Fibroblast of the conjunctiva (primary cell): Measurements from ENCODE around the gene SIAH1.
A peak's percentile ranks its signal among the peaks of the same experiment; 100 is the strongest.
"Not testable (repeated sequence)": the region's sequence is repeated elsewhere in the genome, so short reads cannot be mapped to it uniquely, and the experiment has no call there.

Experiments used
- DNase-seq: peaks from one replicate; pipeline ENCODE4 v3.0.0-alpha.2; 2010; ENCODE audit warnings: low read depth

Gene SIAH1

DNA sequence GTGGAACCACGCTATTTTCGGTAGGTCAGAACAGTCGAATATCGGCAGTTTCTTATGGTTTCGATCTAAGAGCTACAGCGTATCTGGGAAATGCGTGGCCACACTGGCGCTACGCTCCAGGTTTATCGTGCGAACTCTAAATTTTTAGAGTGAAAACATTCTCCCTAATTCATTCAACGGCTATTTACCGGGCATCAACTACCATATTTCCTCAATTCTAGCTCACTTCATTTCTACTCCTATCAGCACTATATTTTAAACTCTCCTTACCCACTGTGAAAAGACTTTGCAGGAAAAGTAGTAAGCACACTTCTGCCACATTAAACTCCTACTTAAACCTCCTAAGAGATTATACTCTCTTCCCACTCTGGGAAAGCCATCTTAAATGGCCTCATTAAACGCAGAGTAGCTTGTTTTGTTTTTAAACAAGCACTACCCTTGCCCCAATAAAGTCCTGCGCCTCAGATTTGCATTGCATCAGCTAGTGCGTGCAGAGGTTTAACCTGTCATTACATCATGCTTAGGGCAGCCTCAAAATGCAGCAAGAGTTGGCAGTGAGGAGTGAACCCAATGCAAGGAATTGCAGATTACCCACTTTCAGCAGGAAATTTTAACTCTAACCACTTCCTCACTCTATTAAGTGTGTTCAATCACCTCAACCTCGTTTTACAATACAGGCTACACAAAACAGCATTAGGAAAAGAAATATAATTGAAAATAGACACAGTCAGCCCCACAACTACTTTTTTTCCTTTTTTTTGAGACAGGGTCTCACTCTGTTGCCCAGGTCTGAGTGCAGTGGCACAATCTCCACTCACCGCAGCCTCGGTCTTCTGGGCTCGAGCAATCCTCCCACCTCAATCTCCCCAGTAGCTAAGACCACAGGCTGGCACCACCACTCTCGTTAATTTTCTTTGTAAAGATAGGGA, 18.8 kb downstream of the SIAH1 start:
- DNase-seq, result peak; percentile 96

DNA sequence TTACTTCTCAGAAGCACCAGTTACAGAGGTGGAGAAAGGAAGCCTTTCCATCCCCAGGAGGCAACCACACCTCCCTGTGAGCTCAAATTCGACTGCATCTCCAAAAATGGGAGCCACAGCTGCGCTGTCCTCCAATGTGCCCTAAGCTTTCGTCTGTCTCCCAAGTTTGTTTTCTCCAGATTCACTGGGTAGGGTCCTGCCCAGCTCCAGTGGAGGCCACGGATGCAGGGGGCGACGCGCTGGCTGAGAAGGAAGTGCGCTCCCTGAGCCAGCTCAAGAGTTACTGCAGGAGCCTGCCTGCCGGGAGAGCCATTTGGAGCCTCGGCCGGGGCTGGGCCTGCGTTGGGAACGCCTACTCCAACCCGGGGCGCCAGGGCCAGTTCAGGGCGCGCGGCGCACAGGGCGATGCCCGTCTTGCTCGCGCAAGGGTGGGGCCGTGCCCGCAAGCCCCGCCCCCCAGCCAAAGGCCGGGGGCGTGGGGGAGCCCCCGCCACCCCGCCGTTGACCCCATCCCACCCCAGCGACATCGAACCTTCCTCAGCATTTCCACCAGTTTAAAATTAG, 19.5 kb downstream of the SIAH1 start:
- DNase-seq, result peak; percentile 86

DNA sequence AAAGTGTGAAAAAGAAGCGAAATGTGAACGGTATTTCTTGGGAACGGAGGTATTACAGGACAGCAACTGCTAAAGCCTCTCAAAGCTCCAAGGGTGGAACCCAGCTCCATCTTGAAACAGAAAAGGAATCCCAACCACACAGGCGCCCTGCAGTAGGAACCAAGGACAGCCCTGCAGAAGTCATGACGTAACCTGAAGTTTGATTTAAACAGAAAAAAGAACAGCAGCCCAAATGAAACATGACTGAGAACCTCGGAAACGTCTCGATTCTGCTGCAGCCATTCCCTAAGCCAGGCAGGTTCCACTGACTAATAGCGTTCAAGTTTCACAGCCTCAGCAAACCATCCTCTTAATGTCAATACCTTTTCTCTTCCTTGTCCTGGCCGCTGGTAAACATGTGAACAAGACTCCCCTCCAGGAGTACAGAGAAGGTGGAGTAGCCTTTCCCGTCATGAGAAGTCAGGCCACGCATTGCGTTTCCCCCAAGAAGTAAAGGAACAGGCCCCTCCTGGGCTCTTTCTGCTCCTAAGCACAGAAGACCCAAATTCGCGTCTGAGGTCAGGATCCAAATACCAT, 20.1 kb downstream of the SIAH1 start:
- no peak for DNase-seq

DNA sequence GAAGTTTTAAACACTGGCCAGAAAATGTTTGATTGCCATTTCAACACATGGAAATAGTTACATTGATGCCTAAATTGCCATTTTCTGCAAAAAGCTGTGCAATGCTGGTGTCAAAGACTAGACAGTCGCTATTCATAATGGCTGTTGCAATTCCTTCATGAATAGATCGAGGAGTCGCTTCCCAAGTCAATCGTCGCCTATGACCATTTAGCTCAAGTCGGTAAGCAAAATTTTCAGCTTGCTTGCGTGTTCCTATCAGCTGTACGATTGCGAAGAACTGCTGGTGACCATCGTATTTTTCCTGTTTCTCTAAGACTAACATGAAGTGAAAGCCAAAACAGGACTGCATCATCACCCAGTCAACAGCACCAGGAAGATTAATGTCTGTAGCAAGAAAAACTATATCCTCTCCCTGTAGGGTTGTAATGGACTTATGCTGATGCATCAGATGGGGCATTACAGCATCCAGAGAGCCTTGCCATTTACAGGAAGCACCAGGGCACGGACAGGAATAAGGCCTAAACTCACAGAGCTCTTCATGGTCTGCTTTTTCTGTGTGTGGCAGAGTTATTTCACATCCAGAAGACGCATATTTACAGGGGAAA, 23.6 kb downstream of the SIAH1 start:
- no peak for DNase-seq

DNA sequence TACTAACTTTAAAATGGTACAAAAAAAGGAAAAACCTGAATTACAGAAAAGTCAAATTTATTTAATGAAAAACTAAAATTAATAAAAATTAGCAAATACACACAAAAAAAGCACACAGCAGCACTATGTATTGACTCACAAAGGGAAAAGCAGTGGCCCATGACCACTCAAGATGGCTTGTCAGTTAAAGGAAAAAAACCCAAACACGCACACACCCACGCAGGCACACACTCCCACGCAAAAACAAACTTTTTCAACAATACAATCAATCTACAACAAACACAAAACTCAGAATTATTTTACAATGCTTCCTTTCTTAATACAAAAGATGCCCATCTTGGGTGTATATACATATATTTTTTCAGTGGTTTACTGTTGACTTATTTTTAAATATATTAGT, 24.2 kb downstream of the SIAH1 start:
- DNase-seq, result no peak

DNA sequence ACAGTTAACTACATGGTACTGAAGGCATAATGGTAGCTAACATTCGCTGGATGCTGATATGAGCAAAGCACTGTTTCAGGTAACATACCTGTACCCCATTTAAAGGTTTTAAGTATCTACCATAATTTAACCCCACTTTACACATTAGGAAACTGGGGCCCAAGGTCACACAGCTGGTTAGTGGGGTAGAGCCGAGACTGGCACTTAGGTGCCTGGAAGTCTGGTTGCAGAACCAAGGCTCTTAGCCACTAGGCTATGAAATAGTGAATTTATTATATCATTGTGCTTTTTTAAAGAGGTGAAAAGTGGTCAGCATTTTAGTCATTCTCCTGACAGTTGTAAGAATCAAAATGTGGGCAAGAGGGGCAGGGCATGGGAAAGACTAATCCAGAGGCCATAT, 25.2 kb downstream of the SIAH1 start:
- DNase-seq, result no peak

DNA sequence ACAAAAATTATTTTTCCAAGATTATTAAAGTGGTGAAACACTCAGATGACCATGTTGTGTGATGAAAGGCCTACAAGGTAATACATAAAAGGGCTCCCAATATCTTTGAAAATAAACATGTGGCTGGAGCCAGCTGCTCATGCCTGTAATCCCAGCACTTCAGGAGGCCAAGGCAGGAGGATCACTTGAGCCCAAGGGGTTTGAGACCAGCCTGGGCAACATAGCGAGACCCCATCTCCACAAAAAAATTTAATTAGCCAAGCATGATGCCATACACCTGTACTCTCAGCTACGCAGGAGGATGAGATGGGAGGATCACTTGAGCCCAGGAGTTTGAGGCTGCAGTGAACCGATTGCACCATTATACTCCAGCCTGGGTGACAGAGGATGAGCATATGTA, 26.8 kb downstream of the SIAH1 start:
- DNase-seq, result no peak

DNA sequence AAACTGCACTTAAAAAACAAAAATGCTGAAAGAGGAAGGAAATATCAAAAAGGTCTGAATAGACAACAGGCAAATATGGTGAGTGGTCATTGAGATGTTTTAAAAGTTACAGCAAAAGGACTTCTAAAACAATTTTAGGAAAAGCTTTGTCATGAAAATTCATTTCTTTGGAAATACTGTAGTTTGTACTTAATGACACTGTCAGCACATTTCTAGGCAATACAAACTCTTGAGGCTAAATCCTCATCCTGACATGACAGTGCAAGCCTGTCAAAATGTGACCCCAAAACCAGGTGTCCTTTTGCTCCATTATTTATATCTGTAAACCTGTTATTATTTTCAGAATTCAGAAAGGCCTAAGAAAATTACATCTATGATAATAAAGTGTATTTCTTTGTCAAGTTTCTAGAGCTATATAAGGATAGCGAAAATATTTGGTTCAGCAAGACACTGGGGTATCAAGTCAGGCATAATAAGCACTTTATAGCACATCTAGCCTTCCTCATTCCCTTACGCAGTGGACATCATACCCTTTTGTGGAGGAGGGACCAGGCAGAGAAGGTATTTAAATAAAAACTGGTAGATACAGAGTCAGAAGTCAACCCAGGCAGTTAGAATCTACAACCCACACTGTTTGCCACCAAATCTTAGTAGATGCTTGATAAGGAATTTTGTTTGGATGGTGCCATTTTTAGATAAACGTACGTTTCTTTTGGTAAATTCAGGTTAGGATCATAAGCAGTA, 28.4 kb downstream of the SIAH1 start:
- DNase-seq, result no peak

DNA sequence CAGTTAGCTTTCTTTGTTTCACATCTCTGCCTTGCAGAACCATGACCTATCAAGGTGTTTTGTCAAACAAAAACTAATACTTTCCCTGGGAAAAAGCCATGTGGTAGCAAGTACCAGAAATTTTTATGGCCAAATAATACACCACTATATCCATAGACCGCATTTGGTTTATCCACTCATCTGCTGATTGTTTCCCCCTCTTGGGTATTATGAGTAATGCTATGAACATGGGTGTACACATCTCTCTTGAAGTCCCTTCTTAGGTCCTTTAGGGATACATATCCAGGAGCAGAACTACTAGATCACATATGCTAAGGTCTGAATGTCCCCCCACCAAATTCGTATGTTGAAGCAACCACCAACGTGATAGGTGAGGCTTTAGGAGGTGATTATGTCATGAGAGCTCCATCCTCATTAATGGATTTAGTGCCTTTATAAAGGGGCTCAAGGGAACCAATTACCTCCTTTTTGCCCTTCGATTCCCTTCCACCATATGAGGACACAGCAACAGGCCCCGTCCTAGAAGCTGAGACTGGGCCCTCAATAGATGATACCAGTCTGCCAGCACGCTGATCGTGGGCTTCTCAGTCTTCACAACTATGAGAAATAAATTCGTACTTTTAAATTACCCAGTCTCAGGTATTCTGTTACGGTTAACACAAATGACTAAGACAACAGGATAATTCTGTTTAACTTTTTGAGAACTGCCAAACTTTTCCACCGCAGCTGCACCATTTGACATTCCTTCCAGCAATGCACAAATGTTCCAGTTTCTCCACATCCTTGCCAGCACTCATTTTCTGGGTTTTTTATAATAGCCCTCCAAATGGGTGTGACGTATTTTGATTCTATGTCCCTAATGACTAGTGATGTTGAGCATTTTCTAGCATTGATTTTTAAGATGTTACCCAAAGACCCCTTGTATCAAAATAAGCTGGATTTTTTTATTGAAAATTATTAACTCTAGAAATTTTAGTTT, 30.0 kb downstream of the SIAH1 start:
- no peak for DNase-seq

DNA sequence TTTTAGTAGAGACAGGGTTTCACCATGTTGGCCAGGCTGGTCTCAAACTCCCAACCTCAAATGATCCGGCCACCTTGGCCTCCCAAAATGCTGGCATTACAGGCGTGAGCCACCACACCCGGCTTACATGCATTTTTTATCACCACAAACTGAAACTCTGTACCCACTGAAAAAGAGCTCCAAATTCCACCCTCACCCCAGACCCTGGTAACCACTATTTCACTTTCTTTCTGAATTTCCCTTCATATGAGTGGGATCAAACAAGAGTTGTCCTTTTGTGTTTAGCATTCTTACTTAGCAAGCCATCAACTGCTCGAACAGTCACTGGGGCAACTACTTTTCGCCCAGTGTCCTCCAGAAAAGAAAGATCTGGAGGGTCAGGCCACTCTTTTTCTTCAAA, 30.8 kb downstream of the SIAH1 start:
- DNase-seq, result not testable (repeated sequence)

DNA sequence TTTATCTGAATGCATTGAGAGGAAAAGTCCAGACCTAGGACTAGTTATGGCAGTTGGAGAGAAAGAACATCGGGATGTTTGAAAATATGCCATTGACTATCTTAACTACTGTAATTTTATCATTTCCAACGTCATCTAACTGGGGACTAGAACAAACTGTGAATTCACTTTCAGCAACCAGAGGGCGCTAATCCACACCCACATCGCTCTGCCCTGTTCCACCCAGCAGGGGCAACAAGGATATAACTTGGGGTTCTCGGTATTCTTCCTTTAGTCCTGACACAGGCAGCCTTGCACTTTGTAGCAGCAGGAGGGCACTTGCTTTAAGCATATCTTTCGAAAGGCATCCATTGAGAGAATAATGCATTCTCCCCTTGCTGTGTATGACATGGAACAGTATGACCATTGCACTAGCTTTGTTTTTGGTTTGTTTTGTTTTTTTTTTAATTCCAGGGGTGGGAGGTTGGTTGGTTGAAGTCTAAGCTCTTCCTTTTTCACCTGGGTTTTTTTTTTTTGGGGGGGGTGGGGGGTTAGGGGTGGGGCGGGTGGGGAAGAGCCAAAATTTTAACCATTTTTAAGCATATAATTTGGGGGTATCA, 31.5 kb downstream of the SIAH1 start:
- peak; percentile 67 for DNase-seq

DNA sequence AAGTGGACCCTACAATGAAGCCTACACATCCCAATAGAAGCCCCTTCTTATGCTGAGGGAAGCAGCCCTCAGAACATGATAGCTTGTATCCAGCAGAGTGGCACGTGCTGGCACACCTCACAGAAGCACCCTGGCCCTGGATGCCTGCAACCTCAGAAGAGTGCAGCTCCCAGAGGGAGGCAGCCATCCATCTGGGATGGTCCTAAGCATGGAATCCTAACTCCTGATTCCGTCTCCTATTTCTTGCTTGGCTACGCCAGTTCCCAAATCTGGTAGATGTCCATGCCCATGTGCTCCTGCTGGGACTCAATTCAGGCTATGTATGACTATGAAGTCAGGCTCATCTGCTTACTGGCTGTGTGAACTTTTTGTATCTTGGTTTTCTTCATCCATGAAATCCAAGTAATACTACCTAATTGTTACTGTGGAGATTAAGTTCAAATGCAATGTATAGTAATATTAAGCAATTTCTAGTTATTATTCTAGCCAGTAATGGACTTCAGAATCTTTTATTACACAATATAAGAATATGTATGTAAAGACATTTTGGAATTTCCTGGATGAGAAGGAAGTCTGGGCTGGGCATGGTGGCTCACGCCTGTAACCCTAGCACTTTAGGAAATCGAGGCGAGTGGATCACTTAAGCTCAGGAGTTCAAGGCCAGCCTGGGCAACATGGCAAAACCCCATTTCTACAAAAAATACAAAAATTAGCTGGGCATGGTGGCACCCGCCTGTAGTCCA, 32.4 kb downstream of the SIAH1 start:
- DNase-seq, result no peak

DNA sequence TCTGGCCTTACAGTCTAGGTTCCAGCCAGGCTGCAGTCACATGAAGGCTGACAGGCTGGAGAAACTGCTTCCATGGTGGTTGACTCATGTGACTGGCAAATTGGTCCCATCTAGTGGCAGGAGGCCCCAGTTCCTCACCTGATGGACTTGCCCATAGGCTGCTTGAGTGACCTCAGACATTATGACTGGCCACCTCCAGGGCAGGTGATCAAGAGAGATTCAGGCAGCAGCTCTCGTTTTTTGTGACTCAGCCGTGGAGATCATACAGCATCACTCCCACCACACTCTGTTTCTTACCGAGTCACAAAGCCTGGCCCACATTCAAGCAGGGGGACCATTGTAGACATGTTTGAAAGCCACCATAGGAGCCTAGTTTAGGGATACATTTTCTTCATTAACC, 34.5 kb downstream of the SIAH1 start:
- DNase-seq, result no peak

DNA sequence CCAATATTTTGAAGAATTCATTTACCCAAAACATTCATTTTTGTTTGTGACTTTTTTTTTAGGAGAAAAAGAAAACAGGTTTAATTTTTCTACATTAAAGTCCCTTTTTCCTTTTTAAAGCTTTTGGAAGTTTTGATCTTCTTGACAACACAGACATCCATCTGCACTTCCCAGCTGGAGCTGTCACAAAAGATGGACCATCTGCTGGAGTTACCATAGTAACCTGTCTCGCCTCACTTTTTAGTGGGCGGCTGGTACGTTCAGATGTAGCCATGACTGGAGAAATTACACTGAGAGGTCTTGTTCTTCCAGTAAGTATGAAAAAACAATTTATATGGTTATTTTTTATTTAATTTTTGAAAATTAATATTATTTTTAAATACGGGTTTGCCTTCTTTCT, 37.2 kb downstream of the SIAH1 start:
- DNase-seq, result no peak

DNA sequence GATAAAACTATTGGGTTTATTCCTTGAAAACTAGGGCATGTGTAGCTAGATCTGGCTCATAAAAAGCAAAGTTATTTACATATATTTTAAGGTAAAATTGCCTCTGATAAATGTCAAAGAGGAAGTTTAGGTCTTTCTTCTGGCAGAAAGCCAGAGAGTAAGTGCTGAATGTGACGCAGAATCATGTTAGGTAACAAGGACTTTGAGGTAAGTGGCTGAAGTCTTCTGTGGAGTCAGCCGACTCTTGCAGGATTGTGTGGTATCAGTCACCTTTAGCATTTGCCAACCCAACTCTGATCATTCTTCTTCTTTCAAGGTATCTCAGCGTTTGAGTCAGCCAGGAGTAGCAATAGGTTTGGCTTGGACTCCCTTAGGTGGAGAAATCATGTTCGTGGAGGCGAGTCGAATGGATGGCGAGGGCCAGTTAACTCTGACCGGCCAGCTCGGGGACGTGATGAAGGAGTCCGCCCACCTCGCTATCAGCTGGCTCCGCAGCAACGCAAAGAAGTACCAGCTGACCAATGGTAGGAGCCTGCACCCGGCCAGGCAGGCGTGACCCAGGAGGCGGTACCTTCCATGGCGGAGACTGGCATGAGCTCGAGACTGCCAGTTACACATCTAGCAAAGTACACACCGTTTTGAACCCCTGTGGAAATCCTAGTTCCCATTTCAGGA, 37.9 kb downstream of the SIAH1 start:
- no peak for DNase-seq

DNA sequence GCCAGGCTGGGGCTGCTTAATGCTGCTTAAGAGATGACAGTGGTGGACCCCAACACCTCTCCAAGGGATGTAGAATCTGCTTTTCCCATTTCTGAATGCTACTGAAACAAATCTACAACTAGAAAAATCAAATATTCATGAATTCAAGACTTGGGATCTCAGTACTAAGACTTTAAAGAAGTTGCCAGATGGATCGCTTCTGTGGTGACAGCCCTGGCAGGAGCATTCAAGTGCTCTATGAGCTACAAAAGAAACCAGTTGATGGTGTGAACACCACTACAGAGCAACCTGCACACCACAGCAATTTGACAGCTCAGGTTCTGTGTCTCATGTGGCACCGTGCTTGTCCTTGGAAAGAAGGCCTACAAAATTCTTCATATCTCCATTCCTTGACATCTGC, 42.6 kb downstream of the SIAH1 start:
- DNase-seq, result no peak

DNA sequence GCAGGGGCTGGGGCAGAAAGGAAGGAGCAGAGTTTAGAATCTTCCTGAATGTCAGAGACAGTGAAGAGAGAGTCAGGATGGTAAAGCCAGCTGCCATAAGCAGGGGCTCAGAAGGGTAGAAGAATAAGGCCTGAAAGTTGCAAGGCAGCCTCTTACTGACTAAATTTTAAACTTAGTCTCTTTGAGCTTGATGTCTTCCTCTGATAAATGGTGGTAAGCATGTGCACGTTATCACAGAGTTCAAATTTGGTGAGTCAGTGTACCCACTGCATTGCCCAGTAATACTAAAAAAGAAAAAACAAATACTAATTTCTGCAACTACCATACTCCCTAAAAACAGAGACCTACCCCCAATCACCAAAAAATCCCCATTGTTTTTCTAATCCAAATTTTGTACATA, 45.2 kb downstream of the SIAH1 start:
- no peak for DNase-seq

DNA sequence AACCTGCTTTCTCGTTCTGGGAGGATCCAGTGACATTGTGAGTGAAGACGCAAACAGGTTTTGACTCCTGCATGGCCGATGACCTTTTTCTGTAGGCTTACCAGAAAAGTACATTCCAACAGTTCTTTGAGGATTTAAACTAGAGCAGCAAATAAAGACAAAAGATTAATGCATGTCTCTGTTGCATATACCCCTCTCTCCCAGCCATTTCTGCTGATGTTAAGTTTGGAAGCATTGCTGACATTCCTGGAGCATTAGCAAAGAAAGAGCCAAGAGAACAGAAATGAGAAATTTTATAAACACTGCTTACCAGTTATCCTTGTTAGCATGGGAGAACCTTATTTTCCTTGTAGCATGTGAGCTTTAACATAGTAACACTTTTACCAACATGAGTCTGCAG, 49.3 kb downstream of the SIAH1 start:
- no peak for DNase-seq

DNA sequence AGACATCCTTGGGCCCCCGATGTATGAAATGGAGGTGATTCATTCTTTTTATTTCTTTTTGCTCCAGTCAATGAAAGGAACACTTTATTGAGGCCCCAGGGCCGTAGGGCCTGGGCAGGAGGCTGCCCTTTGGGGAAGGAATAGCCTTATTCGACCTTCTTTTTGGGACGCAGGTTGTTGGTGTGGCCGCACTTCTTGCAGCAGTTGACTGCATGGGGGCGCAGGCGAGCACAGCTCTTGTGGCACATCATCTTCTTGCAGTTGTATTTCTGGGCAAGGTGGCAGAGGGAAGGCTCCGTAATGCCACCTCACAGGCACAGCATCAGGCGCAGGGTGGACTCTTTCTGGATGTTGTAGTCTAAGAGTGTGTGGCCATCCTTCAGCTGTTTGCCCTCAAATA, 50.9 kb downstream of the SIAH1 start:
- DNase-seq, result no peak
